GM18526 (cell line): ENCODE results near the gene OVOL3.
A peak's percentile ranks its signal among the peaks of the same experiment; 100 is the strongest.

Experiments
- POLR2A ChIP-seq: IDR thresholded peaks from 3 replicates; pipeline ENCODE4 v1.6.1; 2011; ENCODE audit not compliant: insufficient read length; ENCODE audit errors: extremely low read depth

Gene OVOL3

DNA sequence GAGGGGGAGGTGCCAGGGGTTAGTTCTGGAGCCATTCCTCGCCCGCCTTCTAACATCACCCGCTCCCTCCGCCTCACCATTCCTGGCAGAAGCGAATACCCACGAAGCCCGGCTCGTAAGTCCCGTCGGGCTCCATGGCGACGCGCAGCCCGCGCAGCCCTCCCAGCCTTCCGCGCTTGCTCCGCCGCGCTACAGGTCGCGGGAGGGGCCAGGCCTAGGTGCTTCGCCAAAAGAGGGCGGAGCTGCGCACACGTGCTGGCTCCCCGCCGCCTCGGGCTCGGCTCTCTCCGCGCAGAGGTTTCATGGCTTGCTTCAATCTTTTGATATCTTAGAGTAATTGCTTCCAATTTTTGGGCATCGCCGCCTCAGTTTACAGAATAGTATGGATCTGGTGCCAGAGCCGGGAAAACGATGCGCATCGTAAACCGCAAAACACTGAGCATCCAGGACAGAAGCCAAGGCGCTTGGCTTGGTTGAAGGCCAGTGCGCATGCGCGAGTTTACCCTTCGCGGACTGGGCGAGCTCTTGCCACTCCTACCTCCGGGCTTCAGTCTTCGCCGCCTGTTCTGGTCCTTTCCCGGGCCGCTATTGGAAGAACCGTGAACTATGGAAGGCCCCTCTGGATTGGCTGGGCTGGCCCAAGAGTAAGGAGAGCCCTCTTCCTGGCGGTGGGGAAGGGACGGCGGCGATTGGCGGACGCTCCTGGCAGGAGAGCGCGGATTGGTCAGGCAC, 3.9 kb downstream of the OVOL3 start, which contains the start of gene POLR2I:
Gene POLR2I, minus strand, starts transcription at position 155 of the 732 bp plus-strand sequence. Its CDS starts 19 bp downstream, at position 136.
- peak; percentile 76 for TF ChIP-seq POLR2A

GRCh38 chr19:36115453-36116343, 4.8 kb downstream of the OVOL3 start, which contains the start of gene TBCB:
TBCB (plus strand) TSS chr19:36115468; CDS start chr19:36115561, 93 bp downstream.
- peak; percentile 64 for TF ChIP-seq POLR2A

DNA sequence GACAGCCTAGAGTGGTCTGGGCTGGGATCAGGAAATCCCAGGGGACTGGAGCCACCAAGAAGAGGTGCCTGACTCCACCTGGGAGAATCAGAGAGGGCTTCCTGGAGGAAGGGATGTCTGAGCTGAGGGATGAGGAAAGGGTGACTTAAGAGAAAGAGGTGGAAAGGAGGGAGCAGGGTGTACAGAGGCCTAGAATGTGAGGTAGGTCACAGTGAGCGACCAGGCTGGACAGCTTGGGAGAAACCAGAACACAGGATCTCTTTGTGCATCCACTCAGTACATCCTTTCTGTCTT, 5.3 kb downstream of the OVOL3 start:
- no peak for TF ChIP-seq POLR2A

DNA sequence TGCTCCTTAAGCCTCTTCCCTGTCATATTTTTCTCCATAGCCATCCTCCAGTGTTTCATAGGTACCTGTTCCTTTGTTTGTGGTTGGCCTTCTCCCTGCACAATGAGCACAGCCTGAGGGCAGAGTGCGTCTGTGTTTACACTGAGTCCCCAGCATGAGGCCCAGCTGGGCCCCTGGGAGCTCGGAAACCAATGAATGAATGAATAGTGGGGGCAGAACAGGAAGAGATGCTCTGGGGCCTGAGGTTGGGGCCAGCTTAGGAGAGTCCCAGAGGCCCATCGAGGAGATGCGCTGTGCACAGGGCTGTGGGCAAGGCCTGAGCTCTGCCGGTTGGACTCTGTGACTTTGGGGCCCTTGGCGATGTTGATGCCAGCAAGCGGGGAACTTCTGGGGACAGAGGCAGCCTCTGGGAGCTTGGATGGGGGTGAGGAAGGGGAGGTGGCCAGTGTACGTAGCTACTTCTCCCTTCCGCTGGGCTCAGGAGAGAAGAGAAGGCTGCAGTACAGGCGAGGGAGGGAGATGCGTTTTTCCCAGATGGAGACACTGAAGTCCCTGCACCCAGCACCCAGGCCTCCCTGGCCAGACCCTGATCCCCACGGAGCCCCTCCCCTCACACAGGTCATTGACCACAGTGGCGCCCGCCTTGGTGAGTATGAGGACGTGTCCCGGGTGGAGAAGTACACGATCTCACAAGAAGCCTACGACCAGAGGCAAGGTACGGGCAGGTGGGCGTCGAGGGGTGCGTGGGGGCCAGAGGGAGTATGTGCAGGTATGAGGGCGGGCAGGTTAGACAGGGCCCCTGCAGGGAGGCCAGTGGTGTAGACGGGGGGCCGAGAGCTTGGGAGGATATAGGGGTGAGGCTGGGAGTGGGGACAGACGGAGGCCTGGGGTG, 9.4 kb downstream of the OVOL3 start:
- TF ChIP-seq POLR2A: no peak

GRCh38 chr19:36120984-36121358, 10.0 kb downstream of the OVOL3 start:
- TF ChIP-seq POLR2A: no peak

GRCh38 chr19:36121486-36122124, 10.7 kb downstream of the OVOL3 start:
- no peak for TF ChIP-seq POLR2A

- no peak for TF ChIP-seq POLR2A
These were observed 14.6 kb downstream of the OVOL3 start for GRCh38 chr19:36125557-36125956.

DNA sequence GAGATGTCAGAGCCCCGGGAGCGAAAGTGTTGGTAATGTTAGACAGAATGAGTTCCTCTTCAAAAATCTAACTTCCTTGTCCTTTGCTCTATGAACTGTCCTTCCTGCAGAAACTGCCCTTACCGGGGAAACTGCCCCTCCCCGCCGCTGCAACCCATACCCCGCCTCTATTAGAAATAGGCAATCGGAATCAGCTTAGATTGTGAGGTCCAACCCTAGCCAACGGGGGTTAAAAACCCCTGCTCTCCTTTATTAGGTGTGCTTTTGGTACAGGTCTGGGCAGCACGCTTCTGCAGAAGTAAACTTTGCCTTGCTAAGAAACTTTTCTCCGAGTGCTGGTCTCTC, 17.4 kb downstream of the OVOL3 start:
- TF ChIP-seq POLR2A: no peak

DNA sequence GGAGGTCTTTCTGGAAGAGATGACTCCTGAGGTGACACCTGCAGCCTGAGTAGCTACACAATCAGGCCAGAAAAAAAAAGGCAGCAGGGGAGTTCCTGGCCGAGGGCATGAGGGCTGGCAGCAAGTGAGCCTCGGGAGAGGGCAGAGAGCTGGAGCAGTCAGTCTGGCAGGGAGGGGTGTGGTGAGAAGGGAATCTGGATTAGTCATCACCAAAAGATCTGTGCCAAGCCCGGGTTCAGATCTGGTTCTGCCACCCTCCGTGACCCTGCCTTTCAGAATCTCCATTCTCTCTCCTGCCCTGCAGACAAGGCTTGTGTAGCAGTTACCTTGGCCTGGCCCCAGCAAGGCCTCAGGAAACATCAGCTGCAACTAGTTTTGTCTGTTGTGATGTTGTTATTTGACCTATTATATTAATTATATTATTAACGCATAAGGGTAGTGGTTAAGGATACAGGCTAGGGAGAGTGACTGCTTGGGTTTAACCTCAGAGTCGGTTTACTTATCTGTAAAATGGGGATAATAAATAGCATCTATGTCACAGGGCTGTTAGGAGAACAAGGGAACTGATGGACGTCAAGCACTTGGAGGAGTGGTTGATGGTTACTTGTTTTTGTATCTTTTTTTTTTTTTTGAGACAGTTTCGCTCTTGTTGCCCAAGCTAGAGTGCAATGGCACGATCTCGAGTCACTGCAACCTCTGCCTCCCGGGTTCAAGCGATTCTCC, 26.2 kb downstream of the OVOL3 start:
- TF ChIP-seq POLR2A: no peak

DNA sequence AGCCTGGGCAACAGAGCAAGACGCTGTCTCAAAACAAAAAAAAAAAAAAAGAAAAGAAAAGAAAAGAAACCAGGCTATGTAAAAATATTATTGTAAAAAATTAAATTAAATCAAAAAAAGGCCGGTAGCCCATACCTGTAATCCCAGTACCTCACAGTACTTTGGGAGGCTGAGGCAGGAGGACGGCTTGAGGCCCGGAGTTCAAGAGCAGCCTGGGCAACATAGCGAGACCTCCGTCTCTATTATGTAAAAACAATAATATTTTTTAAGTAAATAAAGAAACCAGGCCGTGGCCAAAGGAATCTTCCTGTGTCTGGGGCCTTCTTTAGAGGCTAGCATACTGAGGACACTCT, 28.2 kb downstream of the OVOL3 start:
- TF ChIP-seq POLR2A: no peak

GRCh38 chr19:36139473-36140303, 28.7 kb downstream of the OVOL3 start, which contains the start of gene CAPNS1:
CAPNS1 (plus strand) TSS chr19:36140066; CDS start chr19:36141012, 946 bp downstream.
- TF ChIP-seq POLR2A: peak; percentile 76

DNA sequence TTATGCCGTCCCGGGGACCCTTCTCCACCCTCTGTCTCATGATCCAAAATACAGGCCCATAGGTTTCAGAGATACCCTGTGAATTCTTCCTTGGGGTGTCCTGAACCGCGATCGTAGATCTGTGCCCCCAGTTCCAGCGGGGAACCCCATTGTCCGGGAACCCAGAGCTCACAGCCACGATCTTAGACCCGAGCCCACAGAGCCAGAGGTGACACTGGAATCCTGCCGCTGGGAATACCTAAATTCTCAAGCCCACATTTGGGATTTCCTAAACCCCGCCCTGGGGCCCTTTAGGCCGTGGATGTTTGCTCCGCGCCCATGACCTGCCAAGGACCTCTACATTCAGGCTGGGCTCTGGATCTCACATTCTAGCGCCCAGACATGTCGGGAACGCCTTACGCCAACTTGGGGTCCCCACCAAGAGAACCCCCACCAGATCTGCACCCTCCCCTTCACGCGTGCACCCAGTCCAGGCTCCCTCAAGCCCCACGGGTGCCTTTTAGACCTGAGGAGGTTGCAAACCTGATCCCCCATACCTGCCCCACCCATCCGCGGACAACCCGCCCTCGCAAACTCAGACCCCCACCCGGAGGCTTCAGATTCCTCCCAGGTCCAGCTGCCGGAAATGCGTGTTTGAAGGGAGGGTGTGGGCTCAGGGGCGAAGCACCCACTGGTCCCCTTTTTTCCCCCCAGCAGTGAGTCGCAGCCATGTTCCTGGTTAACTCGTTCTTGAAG, 29.5 kb downstream of the OVOL3 start:
- peak; percentile 53 for TF ChIP-seq POLR2A
